GM23338 (cell line): Measurements from ENCODE around the gene S100A7A.

Experiments
- CREB1 ChIP-seq: fragments of 250-450 bp; sonication (Bioruptor Pico); IDR thresholded peaks from 2 replicates; pipeline ENCODE4 v1.5.0; 2020; ENCODE audit warnings: low read depth, mild to moderate bottlenecking, moderate library complexity
- EZH2 ChIP-seq: fragments of 200-600 bp; sonication (generic); IDR thresholded peaks from one replicate; pipeline ENCODE4 v1.8.0; 2017; ENCODE audit warnings: antibody characterized with exemption, mild to moderate bottlenecking, low read depth; ENCODE audit not compliant: unreplicated experiment
- EZH2phosphoT487 ChIP-seq: fragments of 200-600 bp; sonication (generic); IDR thresholded peaks from one replicate; pipeline ENCODE4 v1.8.1; 2018; ENCODE audit warnings: antibody characterized with exemption; ENCODE audit not compliant: unreplicated experiment
- JUNB ChIP-seq: IDR thresholded peaks from one replicate; pipeline ENCODE4 v1.6.1; 2016; ENCODE audit warnings: antibody characterized with exemption; ENCODE audit not compliant: unreplicated experiment
- NANOG ChIP-seq: IDR thresholded peaks from 2 replicates; pipeline ENCODE4 v1.6.1; 2016; ENCODE audit warnings: antibody characterized with exemption, borderline replicate concordance
- POLR2AphosphoS5 ChIP-seq: IDR thresholded peaks from 2 replicates; pipeline ENCODE4 v1.6.1; 2016; ENCODE audit warnings: antibody characterized with exemption, low read depth
- STAT1 ChIP-seq: IDR thresholded peaks from one replicate; pipeline ENCODE4 v1.6.1; 2016; ENCODE audit warnings: antibody characterized with exemption; ENCODE audit not compliant: unreplicated experiment
- ZNF114 ChIP-seq: fragments of 250-450 bp; sonication (Bioruptor Pico); IDR thresholded peaks from 2 replicates; pipeline ENCODE4 v1.5.0; 2020; ENCODE audit warnings: mild to moderate bottlenecking, moderate library complexity
- ZNF331 ChIP-seq: fragments of 250-450 bp; sonication (Bioruptor Pico); IDR thresholded peaks from 2 replicates; pipeline ENCODE4 v1.5.0; 2020; ENCODE audit warnings: low read depth, mild to moderate bottlenecking, moderate library complexity
- TF ChIP-seq, protein P1 (sequence below), 2 experiments: fragments of 200-600 bp in 1 of 2; sonication (generic) in 1 of 2; conservative IDR thresholded peaks; 2 replicates each; pipeline versions ENCODE4 v1.5.1 to v1.6.1; 2016 to 2017; ENCODE audit warnings: antibody characterized with exemption in 2 of 2, low read depth in 2 of 2, mild to moderate bottlenecking in 2 of 2, moderate library complexity in 1 of 2
- TF ChIP-seq, protein P2 (sequence below): IDR thresholded peaks from one replicate; pipeline ENCODE4 v1.6.1; 2018; ENCODE audit warnings: antibody characterized with exemption; ENCODE audit not compliant: unreplicated experiment
- TF ChIP-seq, protein P3 (sequence below): IDR thresholded peaks from 2 replicates; pipeline ENCODE4 v1.6.1; 2016; ENCODE audit warnings: antibody characterized with exemption

DNA sequence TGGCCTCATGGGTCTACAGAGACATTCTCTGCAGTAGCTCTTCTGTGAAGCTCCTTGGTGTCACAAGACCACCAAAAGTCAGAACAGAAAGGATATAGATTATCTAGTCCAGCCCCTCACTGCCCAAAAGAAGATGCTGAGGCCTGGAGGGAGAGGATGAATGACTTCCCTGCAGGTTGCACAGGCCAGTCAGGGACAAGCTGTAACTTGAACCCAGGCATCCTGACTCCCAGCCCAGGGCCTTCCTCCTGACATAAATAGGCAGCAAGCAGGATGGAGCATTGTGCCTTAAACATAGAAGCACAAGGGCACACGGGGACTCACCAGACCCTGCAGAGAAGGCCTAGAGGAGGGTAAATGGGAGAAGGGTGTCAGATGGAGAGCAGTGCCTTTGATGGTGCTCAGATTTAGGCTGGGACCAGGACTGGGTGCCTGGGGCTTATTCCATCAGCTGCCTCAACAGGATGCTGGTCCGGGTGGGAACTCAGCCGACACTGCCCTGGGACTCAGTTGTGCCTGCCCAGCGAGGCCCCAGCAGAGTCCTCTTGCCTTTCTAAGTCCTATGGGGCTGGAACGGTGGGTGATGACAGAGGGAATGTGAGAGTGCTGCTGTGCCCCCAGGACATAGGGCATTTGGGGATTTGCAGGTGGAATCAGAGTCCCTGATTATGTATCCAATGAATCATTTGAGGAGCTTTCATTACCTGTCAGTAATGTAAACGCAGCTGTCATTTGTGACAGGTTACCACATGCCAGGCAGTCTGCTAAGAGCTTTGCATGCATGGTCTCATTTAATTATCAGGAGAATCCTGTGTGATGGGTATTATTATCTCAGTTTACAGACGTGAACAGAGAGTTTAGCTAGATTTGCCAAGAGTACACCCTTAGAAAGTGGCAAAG is 13.2 kb downstream of the S100A7A start:
- TF ChIP-seq EZH2, result no peak
- TF ChIP-seq, protein P1, sequence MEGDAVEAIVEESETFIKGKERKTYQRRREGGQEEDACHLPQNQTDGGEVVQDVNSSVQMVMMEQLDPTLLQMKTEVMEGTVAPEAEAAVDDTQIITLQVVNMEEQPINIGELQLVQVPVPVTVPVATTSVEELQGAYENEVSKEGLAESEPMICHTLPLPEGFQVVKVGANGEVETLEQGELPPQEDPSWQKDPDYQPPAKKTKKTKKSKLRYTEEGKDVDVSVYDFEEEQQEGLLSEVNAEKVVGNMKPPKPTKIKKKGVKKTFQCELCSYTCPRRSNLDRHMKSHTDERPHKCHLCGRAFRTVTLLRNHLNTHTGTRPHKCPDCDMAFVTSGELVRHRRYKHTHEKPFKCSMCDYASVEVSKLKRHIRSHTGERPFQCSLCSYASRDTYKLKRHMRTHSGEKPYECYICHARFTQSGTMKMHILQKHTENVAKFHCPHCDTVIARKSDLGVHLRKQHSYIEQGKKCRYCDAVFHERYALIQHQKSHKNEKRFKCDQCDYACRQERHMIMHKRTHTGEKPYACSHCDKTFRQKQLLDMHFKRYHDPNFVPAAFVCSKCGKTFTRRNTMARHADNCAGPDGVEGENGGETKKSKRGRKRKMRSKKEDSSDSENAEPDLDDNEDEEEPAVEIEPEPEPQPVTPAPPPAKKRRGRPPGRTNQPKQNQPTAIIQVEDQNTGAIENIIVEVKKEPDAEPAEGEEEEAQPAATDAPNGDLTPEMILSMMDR (conservative IDR thresholded peaks at IDR 0.05; ENCODE audit: low read depth in 2 of 2), result no peak
- TF ChIP-seq POLR2AphosphoS5, result no peak
- TF ChIP-seq, protein P2, sequence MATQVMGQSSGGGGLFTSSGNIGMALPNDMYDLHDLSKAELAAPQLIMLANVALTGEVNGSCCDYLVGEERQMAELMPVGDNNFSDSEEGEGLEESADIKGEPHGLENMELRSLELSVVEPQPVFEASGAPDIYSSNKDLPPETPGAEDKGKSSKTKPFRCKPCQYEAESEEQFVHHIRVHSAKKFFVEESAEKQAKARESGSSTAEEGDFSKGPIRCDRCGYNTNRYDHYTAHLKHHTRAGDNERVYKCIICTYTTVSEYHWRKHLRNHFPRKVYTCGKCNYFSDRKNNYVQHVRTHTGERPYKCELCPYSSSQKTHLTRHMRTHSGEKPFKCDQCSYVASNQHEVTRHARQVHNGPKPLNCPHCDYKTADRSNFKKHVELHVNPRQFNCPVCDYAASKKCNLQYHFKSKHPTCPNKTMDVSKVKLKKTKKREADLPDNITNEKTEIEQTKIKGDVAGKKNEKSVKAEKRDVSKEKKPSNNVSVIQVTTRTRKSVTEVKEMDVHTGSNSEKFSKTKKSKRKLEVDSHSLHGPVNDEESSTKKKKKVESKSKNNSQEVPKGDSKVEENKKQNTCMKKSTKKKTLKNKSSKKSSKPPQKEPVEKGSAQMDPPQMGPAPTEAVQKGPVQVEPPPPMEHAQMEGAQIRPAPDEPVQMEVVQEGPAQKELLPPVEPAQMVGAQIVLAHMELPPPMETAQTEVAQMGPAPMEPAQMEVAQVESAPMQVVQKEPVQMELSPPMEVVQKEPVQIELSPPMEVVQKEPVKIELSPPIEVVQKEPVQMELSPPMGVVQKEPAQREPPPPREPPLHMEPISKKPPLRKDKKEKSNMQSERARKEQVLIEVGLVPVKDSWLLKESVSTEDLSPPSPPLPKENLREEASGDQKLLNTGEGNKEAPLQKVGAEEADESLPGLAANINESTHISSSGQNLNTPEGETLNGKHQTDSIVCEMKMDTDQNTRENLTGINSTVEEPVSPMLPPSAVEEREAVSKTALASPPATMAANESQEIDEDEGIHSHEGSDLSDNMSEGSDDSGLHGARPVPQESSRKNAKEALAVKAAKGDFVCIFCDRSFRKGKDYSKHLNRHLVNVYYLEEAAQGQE, result no peak
- TF ChIP-seq JUNB, result no peak
- TF ChIP-seq STAT1, result no peak
- TF ChIP-seq EZH2phosphoT487, result no peak
- TF ChIP-seq, protein P3, sequence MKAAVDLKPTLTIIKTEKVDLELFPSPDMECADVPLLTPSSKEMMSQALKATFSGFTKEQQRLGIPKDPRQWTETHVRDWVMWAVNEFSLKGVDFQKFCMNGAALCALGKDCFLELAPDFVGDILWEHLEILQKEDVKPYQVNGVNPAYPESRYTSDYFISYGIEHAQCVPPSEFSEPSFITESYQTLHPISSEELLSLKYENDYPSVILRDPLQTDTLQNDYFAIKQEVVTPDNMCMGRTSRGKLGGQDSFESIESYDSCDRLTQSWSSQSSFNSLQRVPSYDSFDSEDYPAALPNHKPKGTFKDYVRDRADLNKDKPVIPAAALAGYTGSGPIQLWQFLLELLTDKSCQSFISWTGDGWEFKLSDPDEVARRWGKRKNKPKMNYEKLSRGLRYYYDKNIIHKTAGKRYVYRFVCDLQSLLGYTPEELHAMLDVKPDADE, result no peak
- no peak for TF ChIP-seq ZNF114 (CRISPR knock-in tag)
- TF ChIP-seq CREB1 (CRISPR knock-in tag), result no peak
- no peak for TF ChIP-seq ZNF331
- no peak for TF ChIP-seq NANOG
